Measurements from ENCODE around the gene BSPH1. TPM values are rescaled to one million over a fixed set of nuclear protein-coding genes. Genes with fewer than 3 reads are reported as not detected.

The BSPH1 gene
- total RNA-seq (not detected), polyA plus RNA-seq (not detected)

- no peaks in the 10 kb centered on the region for H3K9me3 Mint-ChIP-seq
- Histone ChIP-seq H3K4me1 (ENCODE audit: insufficient read depth, low read length) (no peaks in the 10 kb centered on the region), H3K27ac (ENCODE audit: low read depth, low read length) (no peak within 1 kb of the TSS), H3K4me3 (ENCODE audit: low read length) (no peak within 1 kb of the TSS), H3K27me3 (ENCODE audit: insufficient read depth, low read length, poor library complexity, severe bottlenecking) (peaks cover 5% of the 10 kb centered on the region), H3K9me3 (ENCODE audit: low read length) (no peaks in the 10 kb centered on the region), H3K36me3 (ENCODE audit: insufficient read depth, low read length) (no peaks in the 10 kb centered on the region)
- DNase-seq: no peak
- ChIA-PET POLR2A (no interaction called here), CTCF (no interaction called here)
- no peak within 1 kb of the TSS for H3K4me3 Mint-ChIP-seq
- no peaks in the 10 kb centered on the region for H3K36me3 Mint-ChIP-seq
- peaks cover 8 to 39% of the 10 kb centered on the region in 2 donors for H3K27me3 Mint-ChIP-seq
- H3K27ac Mint-ChIP-seq: no peak within 1 kb of the TSS
- H3K4me1 Mint-ChIP-seq: no peaks in the 10 kb centered on the region
These were observed at the start of gene BSPH1 for GRCh38 chr19:47992070-47992469. BSPH1 (minus strand) TSS chr19:47992170; CDS start chr19:47992081, 89 bp downstream.

GRCh38 chr19:48036765-48037164, 44.8 kb upstream of the BSPH1 start:
- Histone ChIP-seq H3K27ac (ENCODE audit: low read depth, low read length) (no peak overlapping the region), H3K27me3 (ENCODE audit: insufficient read depth, low read length, poor library complexity, severe bottlenecking) (no peaks in the 10 kb centered on the region), H3K9me3 (ENCODE audit: low read length) (no peaks in the 10 kb centered on the region), H3K36me3 (ENCODE audit: insufficient read depth, low read length) (no peaks in the 10 kb centered on the region), H3K4me3 (ENCODE audit: low read length) (no peak overlapping the region), H3K4me1 (ENCODE audit: insufficient read depth, low read length) (no peaks in the 10 kb centered on the region)
- Mint-ChIP-seq H3K4me3 (no peak overlapping the region), H3K9me3 (peaks cover 8 to 23% (median 21%) of the 10 kb centered on the region in 5 donors), H3K27ac (no peak overlapping the region), H3K27me3 (peaks cover 23 to 40% of the 10 kb centered on the region in 2 donors), H3K4me1 (no peaks in the 10 kb centered on the region), H3K36me3 (no peaks in the 10 kb centered on the region)
- CTCF ChIA-PET: no interaction called here
- DNase-seq: no peak
- POLR2A ChIA-PET: no interaction called here

- H3K27ac Mint-ChIP-seq: no peak overlapping the region
- CTCF ChIA-PET: no interaction called here
- no peaks in the 10 kb centered on the region for H3K4me1 ChIP-seq (ENCODE audit: insufficient read depth, low read length)
- H3K27me3 ChIP-seq (ENCODE audit: insufficient read depth, low read length, poor library complexity, severe bottlenecking): no peaks in the 10 kb centered on the region
- H3K36me3 Mint-ChIP-seq: no peaks in the 10 kb centered on the region
- POLR2A ChIA-PET: no interaction called here
- no peaks in the 10 kb centered on the region for H3K36me3 ChIP-seq (ENCODE audit: insufficient read depth, low read length)
- no peaks in the 10 kb centered on the region for H3K4me1 Mint-ChIP-seq
- H3K9me3 ChIP-seq (ENCODE audit: low read length): no peaks in the 10 kb centered on the region
- DNase-seq: no peak
- H3K4me3 ChIP-seq (ENCODE audit: low read length): no peak overlapping the region
- H3K27me3 Mint-ChIP-seq: peaks cover 13 to 24% of the 10 kb centered on the region in 2 donors
- no peak overlapping the region for H3K4me3 Mint-ChIP-seq
- H3K9me3 Mint-ChIP-seq: peaks cover 8 to 21% (median 16%) of the 10 kb centered on the region in 5 donors
- no peak overlapping the region for H3K27ac ChIP-seq (ENCODE audit: low read depth, low read length)
These were observed 41.6 kb upstream of the BSPH1 start for GRCh38 chr19:48033604-48034003.

GRCh38 chr19:48030073-48030472, 38.1 kb upstream of the BSPH1 start:
- Mint-ChIP-seq H3K9me3 (no peaks in the 10 kb centered on the region), H3K27me3 (peaks cover 19 to 44% of the 10 kb centered on the region in 2 donors), H3K36me3 (no peaks in the 10 kb centered on the region), H3K27ac (no peak overlapping the region), H3K4me1 (no peaks in the 10 kb centered on the region), H3K4me3 (no peak overlapping the region)
- Histone ChIP-seq H3K4me3 (ENCODE audit: low read length) (no peak overlapping the region), H3K9me3 (ENCODE audit: low read length) (no peaks in the 10 kb centered on the region), H3K36me3 (ENCODE audit: insufficient read depth, low read length) (no peaks in the 10 kb centered on the region), H3K27ac (ENCODE audit: low read depth, low read length) (no peak overlapping the region), H3K27me3 (ENCODE audit: insufficient read depth, low read length, poor library complexity, severe bottlenecking) (no peaks in the 10 kb centered on the region), H3K4me1 (ENCODE audit: insufficient read depth, low read length) (no peaks in the 10 kb centered on the region)
- DNase-seq: no peak
- CTCF ChIA-PET: no interaction called here
- POLR2A ChIA-PET: no interaction called here

- no peaks in the 10 kb centered on the region for H3K4me1 ChIP-seq (ENCODE audit: insufficient read depth, low read length)
- no peaks in the 10 kb centered on the region for H3K36me3 ChIP-seq (ENCODE audit: insufficient read depth, low read length)
- ChIA-PET CTCF (no interaction called here), POLR2A (no interaction called here)
- H3K9me3 ChIP-seq (ENCODE audit: low read length): no peaks in the 10 kb centered on the region
- no peaks in the 10 kb centered on the region for H3K4me1 Mint-ChIP-seq
- H3K9me3 Mint-ChIP-seq: no peaks in the 10 kb centered on the region
- peaks cover 22 to 49% of the 10 kb centered on the region in 2 donors for H3K27me3 Mint-ChIP-seq
- H3K4me3 ChIP-seq (ENCODE audit: low read length): no peak overlapping the region
- H3K27me3 ChIP-seq (ENCODE audit: insufficient read depth, low read length, poor library complexity, severe bottlenecking): no peaks in the 10 kb centered on the region
- no peaks in the 10 kb centered on the region for H3K36me3 Mint-ChIP-seq
- no peak overlapping the region for H3K4me3 Mint-ChIP-seq
- H3K27ac ChIP-seq (ENCODE audit: low read depth, low read length): no peak overlapping the region
- H3K27ac Mint-ChIP-seq: no peak overlapping the region
- DNase-seq: no peak
These were observed 37.5 kb upstream of the BSPH1 start for GRCh38 chr19:48029431-48029830.

- Histone ChIP-seq H3K27me3 (ENCODE audit: insufficient read depth, low read length, poor library complexity, severe bottlenecking) (no peaks in the 10 kb centered on the region), H3K4me1 (ENCODE audit: insufficient read depth, low read length) (no peaks in the 10 kb centered on the region), H3K36me3 (ENCODE audit: insufficient read depth, low read length) (no peaks in the 10 kb centered on the region), H3K27ac (ENCODE audit: low read depth, low read length) (no peak overlapping the region), H3K4me3 (ENCODE audit: low read length) (no peak overlapping the region), H3K9me3 (ENCODE audit: low read length) (no peaks in the 10 kb centered on the region)
- ChIA-PET CTCF (no interaction called here), POLR2A (no interaction called here)
- Mint-ChIP-seq H3K27me3 (peaks cover 26 to 56% of the 10 kb centered on the region in 2 donors), H3K4me3 (no peak overlapping the region), H3K27ac (no peak overlapping the region), H3K36me3 (no peaks in the 10 kb centered on the region), H3K4me1 (no peaks in the 10 kb centered on the region), H3K9me3 (no peaks in the 10 kb centered on the region)
- no peak for DNase-seq
These were observed 33.5 kb upstream of the BSPH1 start for GRCh38 chr19:48025480-48025879.

GRCh38 chr19:48023518-48023917, 31.5 kb upstream of the BSPH1 start:
- H3K9me3 ChIP-seq (ENCODE audit: low read length): no peaks in the 10 kb centered on the region
- no peak overlapping the region for H3K27ac ChIP-seq (ENCODE audit: low read depth, low read length)
- no peak for DNase-seq
- no peaks in the 10 kb centered on the region for H3K4me1 ChIP-seq (ENCODE audit: insufficient read depth, low read length)
- Mint-ChIP-seq H3K27ac (no peak overlapping the region), H3K36me3 (no peaks in the 10 kb centered on the region), H3K9me3 (no peaks in the 10 kb centered on the region), H3K27me3 (peaks cover 24 to 57% of the 10 kb centered on the region in 2 donors), H3K4me3 (no peak overlapping the region), H3K4me1 (no peaks in the 10 kb centered on the region)
- H3K27me3 ChIP-seq (ENCODE audit: insufficient read depth, low read length, poor library complexity, severe bottlenecking): no peaks in the 10 kb centered on the region
- no peaks in the 10 kb centered on the region for H3K36me3 ChIP-seq (ENCODE audit: insufficient read depth, low read length)
- no peak overlapping the region for H3K4me3 ChIP-seq (ENCODE audit: low read length)
- ChIA-PET POLR2A (no interaction called here), CTCF (no interaction called here)

- no peak for DNase-seq
- Histone ChIP-seq H3K27ac (ENCODE audit: low read depth, low read length) (no peak overlapping the region), H3K4me1 (ENCODE audit: insufficient read depth, low read length) (no peaks in the 10 kb centered on the region), H3K27me3 (ENCODE audit: insufficient read depth, low read length, poor library complexity, severe bottlenecking) (no peaks in the 10 kb centered on the region), H3K4me3 (ENCODE audit: low read length) (no peak overlapping the region), H3K36me3 (ENCODE audit: insufficient read depth, low read length) (no peaks in the 10 kb centered on the region), H3K9me3 (ENCODE audit: low read length) (no peaks in the 10 kb centered on the region)
- Mint-ChIP-seq H3K4me1 (no peaks in the 10 kb centered on the region), H3K27ac (no peak overlapping the region), H3K27me3 (peaks cover 24 to 60% of the 10 kb centered on the region in 2 donors), H3K4me3 (no peak overlapping the region), H3K9me3 (no peaks in the 10 kb centered on the region), H3K36me3 (no peaks in the 10 kb centered on the region)
- CTCF ChIA-PET: no interaction called here
- POLR2A ChIA-PET: no interaction called here
These were observed 31.0 kb upstream of the BSPH1 start for GRCh38 chr19:48023011-48023410.

- Mint-ChIP-seq H3K27me3 (peaks cover 21 to 57% of the 10 kb centered on the region in 2 donors), H3K36me3 (no peaks in the 10 kb centered on the region), H3K4me1 (no peaks in the 10 kb centered on the region), H3K27ac (no peak overlapping the region), H3K9me3 (no peaks in the 10 kb centered on the region), H3K4me3 (no peak overlapping the region)
- DNase-seq: no peak
- Histone ChIP-seq H3K9me3 (ENCODE audit: low read length) (no peaks in the 10 kb centered on the region), H3K27ac (ENCODE audit: low read depth, low read length) (no peak overlapping the region), H3K4me3 (ENCODE audit: low read length) (no peak overlapping the region), H3K4me1 (ENCODE audit: insufficient read depth, low read length) (no peaks in the 10 kb centered on the region), H3K27me3 (ENCODE audit: insufficient read depth, low read length, poor library complexity, severe bottlenecking) (no peaks in the 10 kb centered on the region), H3K36me3 (ENCODE audit: insufficient read depth, low read length) (no peaks in the 10 kb centered on the region)
- ChIA-PET CTCF (no interaction called here), POLR2A (no interaction called here)
These were observed 28.7 kb upstream of the BSPH1 start for GRCh38 chr19:48020686-48021085.

Data from CD8-positive, alpha-beta memory T cell (primary cell).